WTC11 (cell line): ENCODE data around the gene TMEM192.

Experiments used
- E2F5 ChIP-seq: sonication (generic); formaldehyde crosslinking; IDR thresholded peaks from 2 replicates; pipeline ENCODE4 v1.8.1; 2022; ENCODE audit warnings: mild to moderate bottlenecking, moderate library complexity, missing genetic modification reagents
- ESRRA ChIP-seq: sonication (generic); formaldehyde crosslinking; IDR thresholded peaks from 2 replicates; pipeline ENCODE4 v1.8.1; 2022; ENCODE audit warnings: mild to moderate bottlenecking, missing genetic modification reagents, borderline replicate concordance
- ETV6 ChIP-seq: sonication (generic); formaldehyde crosslinking; IDR thresholded peaks from 2 replicates; pipeline ENCODE4 v1.8.1; 2022; ENCODE audit warnings: mild to moderate bottlenecking, missing genetic modification reagents
- HMGXB4 ChIP-seq: sonication (generic); formaldehyde crosslinking; IDR thresholded peaks from 2 replicates; pipeline ENCODE4 v1.8.1; 2023; ENCODE audit warnings: mild to moderate bottlenecking, moderate library complexity, missing genetic modification reagents
- IRF2 ChIP-seq: sonication (generic); formaldehyde crosslinking; IDR thresholded peaks from 2 replicates; pipeline ENCODE4 v1.8.0; 2022; ENCODE audit warnings: low read depth, missing genetic modification reagents, borderline replicate concordance
- PREB ChIP-seq: sonication (generic); formaldehyde crosslinking; IDR thresholded peaks from 2 replicates; pipeline ENCODE4 v1.8.1; 2022; ENCODE audit warnings: mild to moderate bottlenecking, missing genetic modification reagents, moderate library complexity, borderline replicate concordance
- SMAD3 ChIP-seq: sonication (generic); formaldehyde crosslinking; IDR thresholded peaks from 2 replicates; pipeline ENCODE4 v1.8.0; 2022; ENCODE audit warnings: missing genetic modification reagents, mild to moderate bottlenecking, borderline replicate concordance
- SP1 ChIP-seq: sonication (generic); formaldehyde crosslinking; conservative IDR thresholded peaks from 2 replicates; pipeline ENCODE4 v1.8.1; 2022; ENCODE audit warnings: missing genetic modification reagents
- TEAD4 ChIP-seq: sonication (generic); formaldehyde crosslinking; IDR thresholded peaks from 2 replicates; pipeline ENCODE4 v1.8.0; 2022; ENCODE audit warnings: mild to moderate bottlenecking, missing genetic modification reagents
- ZBTB21 ChIP-seq: sonication (generic); formaldehyde crosslinking; IDR thresholded peaks from 2 replicates; pipeline ENCODE4 v1.8.1; 2023; ENCODE audit warnings: mild to moderate bottlenecking, missing genetic modification reagents, borderline replicate concordance
- ZNF121 ChIP-seq: sonication (generic); formaldehyde crosslinking; IDR thresholded peaks from 2 replicates; pipeline ENCODE4 v1.8.0; 2023; ENCODE audit warnings: missing genetic modification reagents
- ZNF416 ChIP-seq: fragments of 250-450 bp; sonication (Bioruptor Pico); IDR thresholded peaks from 2 replicates; pipeline ENCODE4 v1.9.0; 2021; ENCODE audit warnings: mild to moderate bottlenecking, inconsistent platforms
- TF ChIP-seq, protein P1 (sequence below): fragments of 200-600 bp; IDR thresholded peaks from 2 replicates; pipeline ENCODE4 v1.8.0; 2022; ENCODE audit warnings: antibody characterized with exemption
- TF ChIP-seq, protein P2 (sequence below): fragments of 250-450 bp; sonication (Bioruptor Pico); IDR thresholded peaks from 2 replicates; pipeline ENCODE4 v1.9.0; 2021; ENCODE audit warnings: moderate library complexity, mild to moderate bottlenecking, inconsistent platforms, borderline replicate concordance

GRCh38 chr4:165094873-165095272 lies 17.8 kb downstream of the TMEM192 start:
- TF ChIP-seq, protein P1, sequence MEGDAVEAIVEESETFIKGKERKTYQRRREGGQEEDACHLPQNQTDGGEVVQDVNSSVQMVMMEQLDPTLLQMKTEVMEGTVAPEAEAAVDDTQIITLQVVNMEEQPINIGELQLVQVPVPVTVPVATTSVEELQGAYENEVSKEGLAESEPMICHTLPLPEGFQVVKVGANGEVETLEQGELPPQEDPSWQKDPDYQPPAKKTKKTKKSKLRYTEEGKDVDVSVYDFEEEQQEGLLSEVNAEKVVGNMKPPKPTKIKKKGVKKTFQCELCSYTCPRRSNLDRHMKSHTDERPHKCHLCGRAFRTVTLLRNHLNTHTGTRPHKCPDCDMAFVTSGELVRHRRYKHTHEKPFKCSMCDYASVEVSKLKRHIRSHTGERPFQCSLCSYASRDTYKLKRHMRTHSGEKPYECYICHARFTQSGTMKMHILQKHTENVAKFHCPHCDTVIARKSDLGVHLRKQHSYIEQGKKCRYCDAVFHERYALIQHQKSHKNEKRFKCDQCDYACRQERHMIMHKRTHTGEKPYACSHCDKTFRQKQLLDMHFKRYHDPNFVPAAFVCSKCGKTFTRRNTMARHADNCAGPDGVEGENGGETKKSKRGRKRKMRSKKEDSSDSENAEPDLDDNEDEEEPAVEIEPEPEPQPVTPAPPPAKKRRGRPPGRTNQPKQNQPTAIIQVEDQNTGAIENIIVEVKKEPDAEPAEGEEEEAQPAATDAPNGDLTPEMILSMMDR, result no peak
- TF ChIP-seq SP1 (CRISPR knock-in tag) (no peak), HMGXB4 (no peak), ZNF416 (CRISPR knock-in tag) (no peak), ETV6 (CRISPR knock-in tag) (no peak), PREB (CRISPR knock-in tag) (no peak), IRF2 (CRISPR knock-in tag) (no peak), ESRRA (CRISPR knock-in tag) (no peak), E2F5 (no peak), SMAD3 (CRISPR knock-in tag) (no peak), ZNF121 (CRISPR knock-in tag) (no peak), TEAD4 (CRISPR knock-in tag) (no peak), ZBTB21 (no peak)
- TF ChIP-seq, protein P2, sequence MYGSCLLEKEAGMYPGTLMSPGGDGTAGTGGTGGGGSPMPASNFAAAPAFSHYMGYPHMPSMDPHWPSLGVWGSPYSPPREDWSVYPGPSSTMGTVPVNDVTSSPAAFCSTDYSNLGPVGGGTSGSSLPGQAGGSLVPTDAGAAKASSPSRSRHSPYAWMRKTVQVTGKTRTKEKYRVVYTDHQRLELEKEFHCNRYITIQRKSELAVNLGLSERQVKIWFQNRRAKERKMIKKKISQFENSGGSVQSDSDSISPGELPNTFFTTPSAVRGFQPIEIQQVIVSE (CRISPR knock-in tag), result no peak
